HG03558 (cell line): Measurements from ENCODE around the gene NHSL2.

Source experiments
- ATAC-seq: cut with Tn5 transposase; IDR thresholded peaks from one replicate; pipeline ENCODE4 v1.9.1; 2021; ENCODE audit warnings: moderate number of reproducible peaks; ENCODE audit not compliant: unreplicated experiment; ENCODE audit errors: extremely low read depth

The NHSL2 gene

GRCh38 chrX:72060196-72060920, 149.7 kb downstream of the NHSL2 start:
- no peak for ATAC-seq

GRCh38 chrX:72060921-72061490, 150.4 kb downstream of the NHSL2 start:
- ATAC-seq = no peak

- ATAC-seq = no peak
Observed at GRCh38 chrX:72062916-72063315, 152.3 kb downstream of the NHSL2 start.

- ATAC-seq = no peak
Observed at GRCh38 chrX:72069350-72070160, 158.9 kb downstream of the NHSL2 start.

- ATAC-seq = no peak
Observed at GRCh38 chrX:72071213-72071612, 160.6 kb downstream of the NHSL2 start.

GRCh38 chrX:72073633-72074032, 163.0 kb downstream of the NHSL2 start:
- ATAC-seq = no peak

- ATAC-seq = no peak
Observed at GRCh38 chrX:72078411-72078810, 167.8 kb downstream of the NHSL2 start.

GRCh38 chrX:72079607-72080006, 169.0 kb downstream of the NHSL2 start:
- ATAC-seq = no peak

GRCh38 chrX:72080150-72080549, 169.5 kb downstream of the NHSL2 start:
- ATAC-seq = no peak

- no peak for ATAC-seq
Observed at GRCh38 chrX:72080800-72081199, 170.2 kb downstream of the NHSL2 start.

GRCh38 chrX:72081605-72082320, 171.1 kb downstream of the NHSL2 start:
- ATAC-seq = no peak

GRCh38 chrX:72083291-72083690, 172.6 kb downstream of the NHSL2 start:
- no peak for ATAC-seq

GRCh38 chrX:72084114-72084513, 173.5 kb downstream of the NHSL2 start:
- no peak for ATAC-seq

GRCh38 chrX:72086995-72087394, 176.3 kb downstream of the NHSL2 start:
- ATAC-seq = no peak

- ATAC-seq = no peak
Observed at GRCh38 chrX:72088761-72089160, 178.1 kb downstream of the NHSL2 start.

GRCh38 chrX:72089254-72089653, 178.6 kb downstream of the NHSL2 start:
- ATAC-seq = no peak

GRCh38 chrX:72094894-72095293, 184.2 kb downstream of the NHSL2 start:
- ATAC-seq = no peak

GRCh38 chrX:72095370-72095769, 184.7 kb downstream of the NHSL2 start:
- ATAC-seq = no peak

GRCh38 chrX:72097098-72097497, 186.5 kb downstream of the NHSL2 start:
- ATAC-seq = no peak

GRCh38 chrX:72100051-72100755, 189.6 kb downstream of the NHSL2 start:
- no peak for ATAC-seq
